Esophagus muscularis mucosa (tissue), 4 donors: ENCODE data around the gene IFNL1. TPM values are rescaled to one million over a fixed set of nuclear protein-coding genes. Genes with fewer than 3 reads are reported as not detected.

Experiments
- DNase-seq: peaks from one replicate; pipeline ENCODE4 v3.0.0-alpha.2; 2017; ENCODE audit errors: extremely low spot score
- H3K27ac ChIP-seq, 4 donors: fragments of 200-600 bp; sonication (generic); replicated peaks in 1 of 4; 1 replicate in 3 of 4; 2 replicates in 1 of 4; pipeline ENCODE4 v1.5.1; 2016 to 2019; ENCODE audit warnings: mild to moderate bottlenecking in 1 of 4
- H3K27me3 ChIP-seq, 4 donors: fragments of 200-600 bp; sonication (generic); one replicate each; pipeline versions ENCODE4 v1.5.1 to v1.6.0; 2016 to 2019
- H3K36me3 ChIP-seq, 4 donors: fragments of 200-600 bp; sonication (generic); one replicate each; pipeline ENCODE4 v1.5.1; 2016 to 2019
- H3K4me1 ChIP-seq, 4 donors: fragments of 200-600 bp; sonication (generic); one replicate each; pipeline ENCODE4 v1.5.1; 2016 to 2019
- H3K4me3 ChIP-seq, 4 donors: fragments of 200-600 bp; sonication (generic); 1 replicate in 2 of 4; 2 replicates in 2 of 4; pipeline ENCODE4 v1.5.1; 2016 to 2019; ENCODE audit warnings: mild to moderate bottlenecking in 4 of 4, moderate library complexity in 1 of 4
- H3K9me3 ChIP-seq, 4 donors: fragments of 200-600 bp; sonication (generic); 1 replicate in 3 of 4; 2 replicates in 1 of 4; pipeline ENCODE4 v1.5.1; 2016 to 2019
- CTCF ChIP-seq, 3 experiments: fragments of 200-600 bp in 2 of 3; fragments of 450-650 bp in 1 of 3; sonication (generic) in 2 of 3; IDR thresholded peaks; one replicate each; pipeline ENCODE4 v1.5.1; 2017 to 2019; ENCODE audit warnings: antibody characterized with exemption in 3 of 3, mild to moderate bottlenecking in 2 of 3, moderate library complexity in 1 of 3
- EP300 ChIP-seq: sonication (generic); formaldehyde crosslinking; IDR thresholded peaks from one replicate; pipeline ENCODE4 v1.6.1; 2017; ENCODE audit warnings: antibody characterized with exemption
- POLR2A ChIP-seq: fragments of 450-650 bp; IDR thresholded peaks from one replicate; pipeline ENCODE4 v1.6.1; 2017; ENCODE audit warnings: antibody characterized with exemption, moderate library complexity, mild to moderate bottlenecking, low read depth
- POLR2AphosphoS5 ChIP-seq, 2 donors: sonication (generic); formaldehyde crosslinking; IDR thresholded peaks; one replicate each; pipeline ENCODE4 v1.6.1; 2017; ENCODE audit warnings: antibody characterized with exemption in 2 of 2
- WGBS: methylation state at CpG from one replicate; pipeline ENCODE4 v1.1.5; 2018; 5-methylcytosine and 5-hydroxymethylcytosine counted together
- intact Hi-C: fragments of 100-400 bp; cut with DNase I; formaldehyde crosslinking; loops from one replicate; pipeline ENCODE4 v1.15.1; 2023
- total RNA-seq, 4 donors: library from RNA; depleted of rRNA; stranded (reverse); fragments of >200 nt; gene quantifications; one replicate each; pipeline versions ENCODE4 v1.1.0 to v1.2.1, GENCODE V29; 2016

IFNL1 gene
- total RNA-seq, 4 donors from 2014 or later, result not detected

DNA sequence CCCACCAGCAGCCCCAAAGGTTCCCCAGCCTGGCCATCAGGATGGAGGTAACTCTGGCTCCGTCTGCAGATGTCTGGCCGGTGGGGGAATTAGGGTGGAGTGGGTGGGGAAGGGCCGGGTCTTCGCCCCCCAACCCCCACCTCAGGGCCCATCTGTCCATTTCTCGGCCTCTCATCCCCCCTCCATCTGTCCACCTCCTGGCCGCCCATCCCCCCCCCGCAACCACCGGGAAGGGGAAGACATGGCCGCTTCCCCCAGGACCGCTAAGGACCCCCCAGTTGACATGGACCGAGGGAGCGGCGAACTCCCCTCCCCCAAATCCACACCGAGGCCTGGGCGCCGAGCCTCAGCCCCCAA is 23.7 kb downstream of the IFNL1 start:
- Histone ChIP-seq H3K4me1 (peaks cover 4 to 17% (median 14%) of the 10 kb centered on the region in 4 donors), H3K4me3 (peak overlapping the region; percentile 53 to 68 (median 60)), H3K36me3 (peaks cover 0 to 4% (median 2%) of the 10 kb centered on the region in 4 donors), H3K27me3 (peaks cover 0 to 10% (median 0%) of the 10 kb centered on the region in 4 donors), H3K9me3 (no peaks in the 10 kb centered on the region), H3K27ac (no peak overlapping the region)
- no peak for TF ChIP-seq POLR2A
- TF ChIP-seq EP300, result no peak
- TF ChIP-seq CTCF (IDR thresholded peaks at IDR 0.05), result no peak
- TF ChIP-seq POLR2AphosphoS5 (IDR thresholded peaks at IDR 0.05), result no peak
- no peak for DNase-seq
- whole genome bisulfite sequencing, result 25% methylated on average over 7 of the region's 16 CpGs
- intact Hi-C loops, result loop anchor here (10.0 kb wide), 2 partner anchors 135 to 355 kb away; no protein-coding TSS in a partner anchor

GRCh38 chr19:39321117-39321831 is 25.1 kb downstream of the IFNL1 start:
- H3K4me3 ChIP-seq, result peak overlapping the region; percentile 53 to 68 (median 60)
- peaks cover 0 to 10% (median 0%) of the 10 kb centered on the region in 4 donors for H3K27me3 ChIP-seq
- WGBS, result 31% methylated on average over 7 of the region's 10 CpGs
- no peak overlapping the region for H3K27ac ChIP-seq
- H3K9me3 ChIP-seq, result no peaks in the 10 kb centered on the region
- no peak for TF ChIP-seq POLR2A
- no peak for TF ChIP-seq CTCF (IDR thresholded peaks at IDR 0.05)
- TF ChIP-seq EP300, result no peak
- intact Hi-C loops, result loop anchor here (10.0 kb wide), 2 partner anchors 136 to 356 kb away; no protein-coding TSS in a partner anchor
- peaks cover 4 to 17% (median 14%) of the 10 kb centered on the region in 4 donors for H3K4me1 ChIP-seq
- DNase-seq, result no peak
- no peaks in the 10 kb centered on the region for H3K36me3 ChIP-seq

GRCh38 chr19:39321832-39322176 is 25.6 kb downstream of the IFNL1 start:
- H3K9me3 ChIP-seq, result no peaks in the 10 kb centered on the region
- intact Hi-C loops, result loop anchor here (10.0 kb wide), 2 partner anchors 137 to 357 kb away; no protein-coding TSS in a partner anchor

GRCh38 chr19:39324242-39324842 is 28.1 kb downstream of the IFNL1 start:
- Histone ChIP-seq H3K4me3 (no peak overlapping the region), H3K9me3 (no peaks in the 10 kb centered on the region), H3K27me3 (peaks cover 0 to 18% (median 0%) of the 10 kb centered on the region in 4 donors), H3K36me3 (no peaks in the 10 kb centered on the region), H3K27ac (no peak overlapping the region), H3K4me1 (peaks cover 4 to 28% (median 19%) of the 10 kb centered on the region in 4 donors)
- DNase-seq, result no peak
- WGBS, result 82% methylated on average over 5 of the region's 5 CpGs
- TF ChIP-seq CTCF (IDR thresholded peaks at IDR 0.05), result no peak
- no peak for TF ChIP-seq POLR2AphosphoS5 (IDR thresholded peaks at IDR 0.05)
- TF ChIP-seq POLR2A, result no peak
- no peak for TF ChIP-seq EP300
- intact Hi-C loops, result loop anchor here (10.0 kb wide), 2 partner anchors 140 to 360 kb away; no protein-coding TSS in a partner anchor

More at GRCh38 chr19:39321832-39322176, 25.6 kb downstream of the IFNL1 start:
- H3K27me3 ChIP-seq, result peaks cover 0 to 10% (median 0%) of the 10 kb centered on the region in 4 donors
- H3K27ac ChIP-seq, result no peak overlapping the region
- TF ChIP-seq POLR2A (no peak), CTCF (IDR thresholded peaks at IDR 0.05) (no peak), EP300 (no peak), POLR2AphosphoS5 (IDR thresholded peaks at IDR 0.05) (no peak)
- H3K36me3 ChIP-seq, result no peaks in the 10 kb centered on the region
- DNase-seq, result no peak
- no peak overlapping the region for H3K4me3 ChIP-seq
- H3K4me1 ChIP-seq, result peaks cover 4 to 17% (median 14%) of the 10 kb centered on the region in 4 donors
